HG03575 (cell line): ENCODE data around the gene IL6.
"Not testable (repeated sequence)": the region's sequence is repeated elsewhere in the genome, so short reads cannot be mapped to it uniquely, and the experiment has no call there.

ENCODE experiments used
- ATAC-seq: cut with Tn5 transposase; IDR thresholded peaks from one replicate; pipeline ENCODE4 v1.9.1; 2021; ENCODE audit not compliant: unreplicated experiment, insufficient number of reproducible peaks, low FRiP score; ENCODE audit errors: extremely low read depth

IL6 gene

DNA sequence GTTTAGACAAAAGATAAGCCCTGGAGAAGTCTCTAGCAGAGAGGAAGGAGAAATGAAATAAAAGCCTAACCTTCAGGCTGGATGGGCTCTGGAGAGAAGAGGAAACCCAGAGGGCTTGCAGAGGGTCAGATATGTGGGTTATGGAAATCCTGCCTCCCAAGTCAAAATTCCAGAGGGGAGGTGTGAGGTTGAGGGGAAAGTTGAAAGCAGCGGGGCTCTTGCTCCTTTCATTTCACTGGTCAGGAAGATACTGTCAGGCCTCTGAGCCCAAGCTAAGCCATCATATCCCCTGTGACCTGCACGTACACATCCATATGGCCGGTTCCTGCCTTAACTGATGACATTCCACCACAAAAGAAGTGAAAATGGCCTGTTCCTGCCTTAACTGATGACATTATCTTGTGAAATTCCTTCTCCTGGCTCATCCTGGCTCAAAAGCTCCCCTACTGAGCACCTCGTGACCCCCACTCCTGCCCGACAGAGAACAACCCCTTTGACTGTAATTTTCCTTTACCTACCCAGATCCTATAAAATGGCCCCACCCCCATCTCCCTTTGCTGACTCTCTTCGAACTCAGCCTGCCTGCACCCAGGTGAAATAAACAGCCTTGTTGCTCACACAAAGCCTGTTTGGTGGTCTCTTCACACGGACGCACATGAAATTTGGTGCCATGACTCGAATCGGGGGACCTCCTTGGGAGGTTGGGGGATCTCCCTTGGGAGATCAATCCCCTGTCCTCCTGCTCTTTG lies 23.7 kb upstream of the IL6 start:
- not testable (repeated sequence) for ATAC-seq

DNA sequence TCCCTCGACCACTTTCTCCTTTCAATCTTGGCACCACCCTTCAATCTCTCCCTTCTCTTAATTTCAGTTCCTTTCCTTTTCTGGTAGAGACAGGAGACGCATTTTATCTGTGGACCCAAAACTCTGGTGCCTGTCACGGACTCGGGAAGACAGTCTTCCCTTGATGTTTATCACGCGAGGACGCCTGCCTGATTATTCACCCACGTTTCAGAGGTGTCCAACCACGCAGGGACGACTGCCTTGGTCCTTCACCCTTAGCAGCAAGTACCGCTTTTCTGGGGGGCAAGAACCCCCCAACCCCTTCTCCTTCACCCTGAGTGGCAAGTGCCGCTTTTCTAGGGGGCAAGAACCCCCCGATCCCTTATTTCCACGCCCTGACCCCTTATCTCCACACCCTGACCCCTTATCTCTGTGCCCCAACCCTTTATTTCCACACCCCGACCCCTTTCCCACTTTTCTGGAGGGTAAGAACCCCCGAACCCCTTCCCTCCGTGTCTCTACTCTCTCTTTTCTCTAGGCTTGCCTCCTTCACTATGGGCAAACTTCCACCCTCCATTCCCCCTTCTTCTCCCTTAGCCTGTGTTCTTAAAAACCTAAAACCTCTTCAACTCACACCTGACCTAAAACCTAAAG lies 22.9 kb upstream of the IL6 start:
- ATAC-seq = not testable (repeated sequence)

DNA sequence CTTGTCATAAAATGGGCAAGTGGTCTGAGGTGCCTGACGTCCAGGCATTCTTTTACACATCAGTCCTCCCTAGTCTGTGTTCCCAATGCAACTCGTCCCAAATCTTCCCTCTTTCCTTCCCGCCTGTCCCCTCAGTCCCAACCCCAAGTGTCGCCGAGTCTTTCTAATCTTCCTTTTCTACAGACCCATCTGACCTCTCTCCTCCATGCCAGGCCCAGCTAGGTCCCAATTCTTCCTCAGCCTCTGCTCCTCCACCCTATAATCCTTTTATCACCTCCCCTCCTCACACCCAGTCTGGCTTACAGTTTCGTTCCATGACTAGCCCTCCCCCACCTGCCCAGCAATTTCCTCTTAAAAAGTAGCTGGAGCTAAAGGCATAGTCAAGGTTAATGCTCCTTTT lies 22.3 kb upstream of the IL6 start:
- not testable (repeated sequence) for ATAC-seq

DNA sequence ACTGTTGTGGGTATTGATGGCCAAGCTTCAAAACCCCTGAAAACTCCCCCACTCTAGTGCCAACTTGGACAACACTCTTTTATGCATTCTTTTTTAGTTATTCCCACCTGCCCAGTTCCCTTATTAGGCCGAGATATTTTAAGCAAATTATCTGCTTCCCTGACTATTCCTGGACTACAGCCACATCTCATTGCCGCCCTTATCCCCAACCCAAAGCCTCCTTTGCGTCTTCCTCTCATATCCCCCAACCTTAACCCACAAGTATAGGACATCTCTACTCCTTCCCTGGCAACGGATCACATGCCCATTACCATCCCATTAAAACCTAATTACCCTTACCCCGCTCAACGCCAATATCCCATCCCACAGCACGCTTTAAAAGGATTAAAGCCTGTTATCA lies 21.1 kb upstream of the IL6 start:
- not testable (repeated sequence) for ATAC-seq

DNA sequence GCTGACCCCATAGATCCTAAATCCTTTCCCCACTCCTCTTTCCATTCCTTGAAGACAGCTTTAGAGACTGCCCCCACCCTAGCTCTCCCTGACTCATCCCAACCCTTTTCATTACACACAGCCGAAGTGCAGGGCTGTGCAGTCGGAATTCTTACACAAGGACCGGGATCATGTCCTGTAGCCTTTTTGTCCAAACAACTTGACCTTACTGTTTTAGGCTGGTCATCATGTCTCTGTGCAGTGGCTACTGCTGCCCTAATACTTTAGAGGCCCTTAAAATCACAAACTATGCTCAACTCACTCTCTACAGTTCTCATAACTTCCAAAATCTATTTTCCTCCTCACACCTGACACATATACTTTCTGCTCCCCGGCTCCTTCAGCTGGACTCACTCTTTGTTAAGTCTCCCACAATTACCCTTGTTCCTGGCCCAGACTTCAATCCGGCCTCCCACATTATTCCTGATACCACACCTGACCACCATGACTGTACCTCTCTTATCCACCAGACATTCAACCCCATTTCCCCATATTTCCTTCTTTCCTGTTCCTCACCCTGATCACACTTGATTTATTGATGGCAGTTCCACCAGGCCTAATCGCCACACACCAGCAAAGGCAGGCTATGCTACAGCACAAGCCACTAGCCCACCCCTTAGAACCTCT lies 19.8 kb upstream of the IL6 start:
- ATAC-seq = not testable (repeated sequence)

DNA sequence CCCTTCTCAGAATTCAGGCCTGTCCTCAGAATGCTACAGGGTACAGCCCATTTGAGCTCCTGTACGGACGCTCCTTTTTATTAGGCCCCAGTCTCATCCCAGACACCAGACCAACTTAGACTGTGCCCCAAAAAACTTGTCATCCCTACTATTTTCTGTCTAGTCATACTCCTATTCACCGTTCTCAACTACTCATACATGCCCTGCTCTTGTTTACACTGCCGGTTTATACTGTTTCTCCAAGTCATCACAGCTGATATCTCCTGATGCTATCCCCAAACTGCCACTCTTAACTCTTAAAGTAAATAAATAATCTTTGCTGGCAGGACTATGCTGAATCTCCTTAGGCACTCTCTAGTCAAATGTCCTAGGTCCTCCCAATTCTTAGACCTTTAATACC lies 18.8 kb upstream of the IL6 start:
- not testable (repeated sequence) for ATAC-seq

DNA sequence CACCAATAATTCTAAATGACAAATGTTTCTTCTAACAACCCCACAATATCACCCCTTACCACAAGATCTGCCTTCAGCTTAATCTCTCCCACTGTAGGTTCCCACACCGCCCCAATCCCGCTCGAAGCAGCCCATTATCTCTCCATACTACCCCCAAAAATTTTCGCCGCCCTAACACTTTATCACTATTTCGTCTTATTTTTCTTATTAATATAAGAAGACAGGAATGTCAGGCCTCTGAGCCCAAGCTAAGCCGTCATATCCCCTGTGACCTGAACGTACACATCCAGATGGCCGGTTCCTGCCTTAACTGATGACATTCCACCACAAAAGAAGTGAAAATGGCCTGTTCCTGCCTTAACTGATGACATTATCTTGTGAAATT lies 18.3 kb upstream of the IL6 start:
- ATAC-seq = not testable (repeated sequence)

DNA sequence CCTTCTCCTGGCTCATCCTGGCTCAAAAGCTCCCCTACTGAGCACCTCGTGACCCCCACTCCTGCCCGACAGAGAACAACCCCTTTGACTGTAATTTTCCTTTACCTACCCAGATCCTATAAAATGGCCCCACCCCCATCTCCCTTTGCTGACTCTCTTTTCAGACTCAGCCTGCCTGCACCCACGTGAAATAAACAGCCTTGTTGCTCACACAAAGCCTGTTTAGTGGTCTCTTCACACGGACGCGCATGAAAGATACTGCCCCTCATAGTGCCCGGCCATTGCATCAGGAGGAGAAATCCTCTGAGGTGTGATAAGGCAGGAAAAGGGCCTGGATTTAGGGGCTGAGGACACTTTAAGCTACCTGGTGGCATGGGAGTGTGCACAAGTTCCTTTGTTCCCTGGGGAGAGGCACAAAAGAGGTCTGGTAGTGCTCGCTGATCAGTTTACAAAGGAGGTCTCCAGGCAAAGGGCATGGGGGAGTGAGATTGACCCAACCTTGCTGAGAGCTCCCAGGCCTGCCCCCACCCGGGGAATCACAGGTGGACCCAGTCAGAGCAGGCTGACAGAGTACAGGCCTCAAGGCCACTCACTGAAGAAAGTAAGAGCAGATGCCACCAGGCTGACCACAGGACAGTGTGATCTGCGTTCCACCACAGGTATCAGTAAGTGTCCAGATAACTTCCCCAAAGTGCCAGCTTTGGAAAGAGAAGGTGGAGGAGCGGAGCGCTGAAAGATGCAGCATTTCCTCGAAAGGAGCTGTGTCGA lies 17.8 kb upstream of the IL6 start:
- ATAC-seq = not testable (repeated sequence)

DNA sequence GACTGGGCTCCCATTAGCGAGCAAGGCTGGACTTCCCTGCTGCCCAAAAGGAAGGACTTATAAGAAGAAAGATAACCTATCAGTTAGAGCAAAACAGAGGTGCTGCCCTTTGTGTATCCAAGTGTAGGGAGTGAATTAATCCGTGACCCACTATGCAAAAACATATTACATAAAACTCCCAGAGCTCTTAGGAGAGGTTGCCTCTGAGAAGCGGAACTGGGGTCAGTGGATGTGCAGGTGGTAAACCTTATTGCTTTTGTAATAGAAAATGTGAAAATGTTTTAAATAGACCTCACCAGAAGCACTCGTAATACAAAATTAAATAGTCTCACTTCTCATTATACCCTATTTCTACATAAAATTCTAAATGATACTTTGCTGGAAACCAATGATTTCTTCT lies 17.1 kb upstream of the IL6 start:
- no peak for ATAC-seq

DNA sequence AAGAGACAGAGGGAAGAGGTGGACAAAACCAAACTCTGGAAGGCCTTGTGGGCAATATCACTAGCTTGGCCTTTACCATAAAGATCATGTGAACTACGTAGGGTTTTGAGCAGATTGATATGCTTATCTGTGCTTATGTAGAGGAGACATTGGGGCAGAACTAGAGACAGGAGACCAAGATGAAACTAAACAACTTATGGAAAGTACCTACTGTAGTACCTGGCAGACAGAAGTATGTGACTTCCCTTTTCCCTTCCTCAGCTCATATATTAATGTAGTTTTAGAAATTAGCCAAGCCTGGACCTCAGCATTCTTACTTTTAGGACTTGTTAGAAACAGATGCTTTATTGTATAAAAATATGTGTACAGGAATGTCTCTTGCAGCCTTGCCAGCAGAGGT lies 14.0 kb upstream of the IL6 start:
- no peak for ATAC-seq

DNA sequence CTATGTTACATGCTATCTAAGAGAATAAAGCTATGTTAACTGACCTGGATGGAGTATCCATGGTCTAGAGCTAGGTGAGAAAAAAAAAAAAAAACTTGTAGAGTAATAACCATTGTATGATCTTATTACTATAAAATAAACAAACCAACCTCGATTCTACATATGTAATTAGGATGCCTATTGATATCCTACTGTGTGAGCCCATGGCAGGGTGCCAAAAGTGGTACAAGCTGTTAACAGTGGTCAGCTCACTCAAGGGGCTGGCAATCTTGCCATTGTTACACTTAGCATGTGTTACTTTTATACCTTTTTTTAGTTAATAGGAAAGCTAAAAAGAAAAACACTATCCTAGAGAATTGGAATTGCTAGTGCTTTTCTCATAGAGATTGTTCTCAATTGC lies 13.5 kb upstream of the IL6 start:
- ATAC-seq = no peak

DNA sequence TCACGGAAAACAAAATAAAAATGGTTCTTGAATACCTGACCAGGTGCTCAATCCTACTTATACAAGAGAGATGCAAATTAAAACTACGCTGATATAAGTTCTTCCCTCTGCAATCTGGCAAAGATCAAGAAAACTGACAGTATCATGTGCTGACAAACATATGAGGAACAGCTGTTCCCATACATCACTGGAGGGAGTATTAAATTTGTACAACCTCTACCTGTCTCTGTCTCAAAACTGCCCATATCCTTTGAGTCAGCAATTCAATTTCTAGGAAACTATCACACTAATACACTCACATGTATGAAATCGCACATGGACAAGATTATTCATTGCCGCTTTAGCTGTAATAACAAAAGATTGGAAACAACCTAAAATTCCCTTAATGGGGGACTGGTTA lies 11.0 kb upstream of the IL6 start:
- no peak for ATAC-seq

DNA sequence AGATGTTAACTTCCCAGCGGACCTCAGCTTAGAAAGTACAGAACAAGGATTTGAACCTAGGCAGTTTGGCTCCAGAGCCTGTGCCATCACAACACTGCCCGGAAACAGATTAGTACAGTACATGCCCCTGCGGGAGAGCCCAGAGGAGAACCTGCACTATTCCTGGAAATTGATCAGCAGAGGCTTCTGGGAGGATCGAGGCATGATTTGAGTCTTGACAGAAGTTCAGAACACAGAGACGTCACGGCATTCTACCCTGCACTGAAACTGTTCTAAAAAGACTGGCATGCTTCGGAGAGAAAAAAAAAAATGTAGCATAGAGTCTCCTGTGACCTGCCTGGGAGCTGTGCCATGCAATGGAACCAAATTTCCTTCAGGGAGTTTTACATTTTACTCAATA lies 9.2 kb upstream of the IL6 start:
- ATAC-seq = no peak

DNA sequence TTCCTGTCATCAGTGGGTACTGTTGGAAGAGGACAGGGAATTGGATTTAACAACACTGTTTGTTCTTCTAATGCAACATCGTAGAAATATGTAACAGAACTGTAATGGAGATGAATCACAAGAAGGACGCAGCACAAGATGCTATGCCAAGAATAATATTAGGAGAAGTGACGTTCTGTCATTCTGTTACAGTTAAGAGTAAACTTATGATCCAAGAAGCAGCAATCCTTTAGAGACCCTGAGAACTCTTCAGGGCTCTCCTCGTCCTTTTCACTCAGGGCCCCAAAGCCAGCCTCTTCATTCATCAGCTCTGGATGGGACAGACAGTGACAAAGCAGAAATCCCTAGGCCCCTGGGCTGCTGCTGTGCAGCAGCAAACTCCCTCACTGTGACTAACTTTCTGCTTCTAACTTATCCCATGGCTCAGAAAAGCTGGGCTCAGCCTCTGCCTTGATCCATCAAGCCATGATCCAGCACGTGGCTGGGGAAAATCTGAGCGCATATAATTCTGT lies 8.7 kb upstream of the IL6 start:
- ATAC-seq = no peak

DNA sequence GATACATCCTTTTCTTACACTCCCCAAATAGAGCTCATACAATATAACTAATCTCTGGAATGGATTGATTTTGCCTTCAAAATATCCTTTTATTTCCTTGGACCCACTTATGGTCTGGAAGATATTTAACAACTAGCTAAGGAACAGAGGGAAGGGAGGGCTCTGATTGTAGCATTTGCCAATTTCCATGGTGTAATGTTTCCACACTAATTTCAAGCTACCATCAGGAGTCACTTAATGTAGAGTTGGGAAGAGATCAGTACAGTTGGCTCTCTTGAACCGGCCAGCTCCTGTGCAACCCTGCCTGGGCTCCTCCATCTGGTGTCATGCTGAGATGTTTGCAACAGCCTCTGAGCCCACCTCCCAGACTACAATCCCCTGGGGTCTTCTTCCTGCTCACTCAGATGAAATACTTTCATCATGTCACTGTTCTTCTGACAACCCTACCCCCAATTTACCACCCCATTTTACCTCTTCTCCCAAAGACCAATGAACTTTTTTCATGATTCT lies 8.0 kb upstream of the IL6 start:
- ATAC-seq = no peak

DNA sequence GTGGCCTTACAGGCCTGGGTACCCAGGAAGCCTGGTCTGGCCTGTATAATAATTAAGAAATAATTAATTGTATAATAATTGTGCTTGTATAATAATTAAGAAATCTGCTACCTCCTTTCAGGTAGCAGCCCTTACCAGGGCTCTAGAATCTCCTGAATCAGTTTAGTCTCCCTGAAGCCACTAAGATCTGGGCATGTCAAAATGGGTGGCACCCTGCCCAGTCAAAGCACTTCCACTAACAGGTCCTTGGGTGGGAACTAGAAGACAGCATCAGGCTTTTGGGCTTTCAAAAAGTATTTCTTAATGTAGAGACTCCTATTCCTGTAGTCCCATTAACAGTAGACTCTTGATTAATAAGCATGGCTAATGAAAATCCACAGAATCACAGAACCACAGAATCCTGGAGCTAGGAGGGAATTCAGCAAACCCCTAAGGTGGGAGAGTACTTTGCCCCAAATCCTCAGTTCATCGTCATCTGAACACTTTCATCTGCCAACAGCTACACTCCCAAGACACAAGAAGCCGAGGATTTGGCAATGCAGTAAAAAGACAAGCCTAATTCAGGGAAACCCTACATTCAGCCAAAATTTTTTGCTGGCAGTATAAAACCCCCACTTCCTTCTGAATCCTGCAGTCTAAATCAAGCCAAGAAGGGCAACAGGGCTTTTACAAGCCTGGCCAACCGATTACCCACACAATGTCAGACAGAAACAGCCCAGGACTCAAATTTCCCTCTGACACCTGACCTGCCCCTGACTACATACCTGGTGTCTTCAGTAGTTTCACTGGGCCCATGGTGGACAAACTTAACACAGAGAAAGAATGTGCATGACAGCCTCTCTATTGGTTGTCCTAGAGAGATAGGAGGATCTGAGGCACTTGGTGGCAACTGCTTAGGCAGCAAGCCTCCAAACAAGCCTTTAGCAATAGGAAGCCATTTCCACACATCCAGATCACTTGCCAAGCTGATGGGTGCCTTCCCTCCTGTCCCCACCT lies 5.9 kb upstream of the IL6 start:
- no peak for ATAC-seq

DNA sequence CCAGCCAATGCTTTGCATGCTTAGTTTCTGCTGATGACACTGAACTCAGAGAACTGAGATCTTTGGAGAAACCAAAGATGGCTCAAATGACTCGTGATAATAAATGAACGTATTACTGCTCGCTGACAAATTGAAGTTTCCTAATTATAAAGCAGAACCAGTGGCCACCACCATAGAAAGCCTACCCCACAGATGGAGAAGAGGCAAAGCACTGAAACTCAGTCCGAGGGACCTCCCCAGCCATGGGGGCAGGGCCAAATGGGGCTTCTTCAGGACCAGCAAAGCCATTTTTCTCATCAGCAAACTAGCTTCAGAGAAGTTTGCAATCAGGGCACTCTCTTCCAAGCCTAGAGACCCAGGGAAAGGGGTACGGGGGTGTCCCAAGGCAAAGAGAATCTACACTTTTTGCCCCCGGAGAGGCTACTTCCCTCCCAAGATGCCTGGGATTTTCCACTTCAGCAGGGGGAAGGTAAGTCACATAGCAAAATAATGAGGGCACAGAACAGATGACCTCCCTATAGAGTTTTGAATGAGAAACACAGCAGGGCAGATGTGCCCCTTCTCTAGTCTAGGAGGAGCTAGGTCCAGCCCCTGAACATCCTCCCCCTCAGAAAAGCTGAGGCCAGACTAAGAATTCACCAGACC lies 4.3 kb upstream of the IL6 start:
- ATAC-seq = no peak

DNA sequence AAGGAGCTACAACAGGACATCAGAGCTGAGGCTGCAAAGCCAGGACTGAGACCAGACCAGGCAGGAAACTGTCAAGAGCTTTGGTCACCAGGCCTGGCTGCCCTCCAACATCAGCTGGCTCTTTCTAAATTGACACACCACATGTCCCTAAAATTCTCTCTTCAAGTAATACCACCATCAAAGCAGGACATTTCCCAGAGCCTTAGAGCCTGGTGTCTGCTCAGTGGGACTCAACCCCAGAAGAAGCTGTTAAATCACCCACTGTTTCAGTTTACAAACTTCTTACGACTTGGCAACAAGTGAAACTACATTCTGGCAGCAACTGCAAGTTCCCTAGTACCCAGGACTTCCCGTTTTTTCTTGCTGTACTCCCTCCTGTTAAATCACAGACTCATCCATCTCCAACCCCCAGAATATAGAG lies 3.8 kb upstream of the IL6 start:
- ATAC-seq = no peak
